ENCODE results near the gene GPANK1.

GRCh38 chr6:31622684-31623091 is 42.1 kb downstream of the GPANK1 start:
- TF ChIP-seq SIN3A (IDR thresholded peaks at IDR 0.05; ENCODE audit: borderline replicate concordance, low read depth, low read length): no peak
- no peak for TF ChIP-seq POLR2A (IDR thresholded peaks at IDR 0.05; ENCODE audit: insufficient read depth in 1 of 2, low read depth in 2 of 2, low read length in 2 of 2)
- no peak for TF ChIP-seq FOXK2 (IDR thresholded peaks at IDR 0.05)
- no peak for TF ChIP-seq TFAP4 (IDR thresholded peaks at IDR 0.05; ENCODE audit: borderline replicate concordance, low read depth)
- no peak for TF ChIP-seq MYNN (CRISPR knock-in tag; IDR thresholded peaks at IDR 0.05; ENCODE audit: low read depth)
- TF ChIP-seq RBM39 (IDR thresholded peaks at IDR 0.05; ENCODE audit: low read depth, low read length, poor library complexity, severe bottlenecking): no peak
- TF ChIP-seq CTCF (CRISPR knock-in tag; IDR thresholded peaks at IDR 0.05): no peak
- no peak for TF ChIP-seq NRL (CRISPR knock-in tag; IDR thresholded peaks at IDR 0.05; ENCODE audit: borderline replicate concordance)
- no peak for TF ChIP-seq MAFK (conservative IDR thresholded peaks at IDR 0.05 in 1 of 2, IDR thresholded peaks at IDR 0.05 in 1 of 2; ENCODE audit: low read length in 2 of 2)

All from HepG2 (cell line).